ENCODE data around the gene SGF29.
A peak's percentile ranks its signal among the peaks of the same experiment; 100 is the strongest.
"Not testable (repeated sequence)": the region's sequence is repeated elsewhere in the genome, so short reads cannot be mapped to it uniquely, and the experiment has no call there.

Gene SGF29

GRCh38 chr16:28543072-28543471 lies 10.6 kb upstream of the SGF29 start:
- DNase-seq (ENCODE audit: low spot score in 2 of 2): no peak
- Mint-ChIP-seq H3K27me3 (peaks cover 10% of the 10 kb centered on the region), H3K9me3 (no peaks in the 10 kb centered on the region), H3K36me3 (no peaks in the 10 kb centered on the region), H3K4me3 (peak overlapping the region; percentile 37), H3K4me1 (peaks cover 2% of the 10 kb centered on the region), H3K27ac (no peak overlapping the region)
- ATAC-seq (ENCODE audit: low read depth): peak; percentile 95

DNA sequence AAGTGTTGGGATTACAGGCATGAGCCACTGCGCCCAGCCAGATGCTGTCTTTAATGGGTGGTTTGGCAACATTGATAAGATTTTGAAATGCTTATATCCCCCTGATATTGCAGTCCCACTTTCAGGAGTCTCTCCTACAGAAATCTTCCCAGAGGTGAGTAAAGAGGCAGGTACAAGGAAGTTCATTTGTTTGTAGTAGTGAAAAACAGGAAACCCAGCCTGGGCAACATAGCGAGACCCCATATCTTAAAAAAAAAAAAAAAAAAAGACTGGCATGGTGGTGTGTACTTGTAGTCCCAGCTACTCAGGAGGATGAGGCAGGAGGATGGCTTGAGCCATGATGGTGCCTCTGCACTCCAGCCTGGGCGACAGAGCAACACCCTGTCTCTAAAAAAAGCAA lies 8.7 kb upstream of the SGF29 start:
- no peak for DNase-seq (ENCODE audit: low spot score in 2 of 2)

GRCh38 chr16:28545964-28546363 lies 7.8 kb upstream of the SGF29 start:
- DNase-seq (ENCODE audit: low spot score in 2 of 2); H3K36me3 Mint-ChIP-seq; ATAC-seq (ENCODE audit: low read depth); H3K27ac Mint-ChIP-seq; H3K9me3 Mint-ChIP-seq; H3K4me1 Mint-ChIP-seq; H3K27me3 Mint-ChIP-seq; H3K4me3 Mint-ChIP-seq: not testable (repeated sequence)

More for the DNA sequence above, 8.7 kb upstream of the SGF29 start:
- ATAC-seq (ENCODE audit: low read depth): no peak
- H3K27me3 Mint-ChIP-seq: peaks cover 10% of the 10 kb centered on the region
- no peak overlapping the region for H3K4me3 Mint-ChIP-seq
- no peaks in the 10 kb centered on the region for H3K9me3 Mint-ChIP-seq
- H3K4me1 Mint-ChIP-seq: peaks cover 6% of the 10 kb centered on the region
- no peaks in the 10 kb centered on the region for H3K36me3 Mint-ChIP-seq
- no peak overlapping the region for H3K27ac Mint-ChIP-seq

DNA sequence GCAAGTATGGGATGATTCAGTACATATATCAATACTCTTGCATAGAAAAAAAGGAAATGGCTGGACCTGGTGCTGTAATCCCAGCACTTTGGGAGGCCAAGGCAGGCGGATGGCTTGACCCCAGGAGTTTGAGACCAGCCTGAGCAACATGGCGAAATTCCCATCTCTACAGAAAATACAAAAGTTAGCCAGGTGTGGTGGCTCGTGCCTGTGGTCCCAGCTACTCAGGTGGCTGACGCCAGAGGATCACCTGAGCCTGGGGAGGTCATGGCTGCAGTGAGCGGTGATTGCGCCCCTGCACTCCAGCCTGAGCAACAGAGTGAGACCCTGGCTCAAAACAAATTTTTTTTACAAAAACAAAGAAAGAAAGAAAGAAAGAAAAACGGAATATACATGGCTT lies 7.1 kb upstream of the SGF29 start:
- DNase-seq (ENCODE audit: low spot score in 2 of 2): no peak
- Mint-ChIP-seq H3K4me3 (no peak overlapping the region), H3K27ac (no peak overlapping the region), H3K36me3 (no peaks in the 10 kb centered on the region), H3K27me3 (peaks cover 8% of the 10 kb centered on the region), H3K9me3 (no peaks in the 10 kb centered on the region), H3K4me1 (peaks cover 6% of the 10 kb centered on the region)
- ATAC-seq (ENCODE audit: low read depth): no peak

DNA sequence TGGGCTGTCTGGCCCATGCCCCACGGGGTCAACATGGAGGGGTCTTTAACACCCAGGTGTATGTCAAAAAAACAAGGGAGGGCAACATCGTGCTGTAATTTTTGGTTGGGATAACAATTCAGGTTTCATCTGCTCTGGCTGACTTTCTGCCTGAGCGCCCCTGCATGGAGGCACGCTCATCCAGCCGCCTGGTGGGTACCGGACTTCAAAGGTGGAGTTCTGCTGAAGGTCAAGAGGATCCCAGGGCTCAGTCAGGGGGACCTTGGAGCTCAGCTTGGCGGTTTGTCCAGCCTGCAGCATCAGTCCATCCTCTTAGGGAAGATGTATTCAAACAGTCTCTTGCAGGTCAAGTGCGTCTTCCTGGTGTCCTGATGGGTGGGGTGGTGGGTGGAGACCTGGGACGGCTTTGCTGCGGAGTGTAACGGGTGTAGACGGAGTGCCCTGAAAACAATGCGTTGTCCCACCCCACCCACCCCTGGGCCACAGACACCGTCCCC lies 5.4 kb upstream of the SGF29 start:
- no peak overlapping the region for H3K4me3 Mint-ChIP-seq
- ATAC-seq (ENCODE audit: low read depth): no peak
- peaks cover 6% of the 10 kb centered on the region for H3K27me3 Mint-ChIP-seq
- H3K27ac Mint-ChIP-seq: no peak overlapping the region
- no peaks in the 10 kb centered on the region for H3K36me3 Mint-ChIP-seq
- DNase-seq (ENCODE audit: low spot score in 2 of 2): no peak
- peaks cover 3% of the 10 kb centered on the region for H3K4me1 Mint-ChIP-seq
- H3K9me3 Mint-ChIP-seq: no peaks in the 10 kb centered on the region

DNA sequence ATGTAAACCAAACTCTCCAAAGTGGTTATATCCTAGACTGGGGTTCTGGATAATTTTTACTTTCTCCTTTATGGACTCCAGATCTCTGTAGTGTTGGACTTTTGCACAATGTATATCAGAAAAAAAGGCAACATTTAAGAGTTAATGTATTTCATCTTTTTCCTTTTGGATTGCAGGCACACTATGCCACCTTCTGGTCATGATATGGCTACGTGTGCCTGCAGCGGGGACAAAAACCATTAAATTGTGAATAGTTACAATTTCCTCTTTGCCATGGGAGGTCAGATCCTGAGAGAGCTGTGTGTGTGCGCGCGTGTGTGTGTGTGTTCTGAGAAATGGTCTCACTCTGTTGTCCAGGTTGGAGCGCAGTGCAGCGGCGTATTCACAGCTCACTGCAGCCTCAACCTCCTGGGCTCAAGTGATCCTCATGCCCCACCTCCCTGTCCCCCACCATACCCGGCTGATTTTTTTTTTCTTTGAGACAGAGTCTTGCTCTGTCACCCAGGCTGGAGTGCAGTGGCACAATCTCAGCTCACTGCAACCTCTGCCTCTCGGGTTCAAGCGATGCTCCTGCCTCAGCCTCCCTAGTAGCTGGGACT lies 4.3 kb upstream of the SGF29 start:
- H3K36me3 Mint-ChIP-seq: no peaks in the 10 kb centered on the region
- ATAC-seq (ENCODE audit: low read depth) (no peak), DNase-seq (ENCODE audit: low spot score in 2 of 2) (no peak)
- H3K27me3 Mint-ChIP-seq: peaks cover 6% of the 10 kb centered on the region
- no peaks in the 10 kb centered on the region for H3K9me3 Mint-ChIP-seq
- H3K4me1 Mint-ChIP-seq: peaks cover 6% of the 10 kb centered on the region
- no peak overlapping the region for H3K27ac Mint-ChIP-seq
- no peak overlapping the region for H3K4me3 Mint-ChIP-seq

DNA sequence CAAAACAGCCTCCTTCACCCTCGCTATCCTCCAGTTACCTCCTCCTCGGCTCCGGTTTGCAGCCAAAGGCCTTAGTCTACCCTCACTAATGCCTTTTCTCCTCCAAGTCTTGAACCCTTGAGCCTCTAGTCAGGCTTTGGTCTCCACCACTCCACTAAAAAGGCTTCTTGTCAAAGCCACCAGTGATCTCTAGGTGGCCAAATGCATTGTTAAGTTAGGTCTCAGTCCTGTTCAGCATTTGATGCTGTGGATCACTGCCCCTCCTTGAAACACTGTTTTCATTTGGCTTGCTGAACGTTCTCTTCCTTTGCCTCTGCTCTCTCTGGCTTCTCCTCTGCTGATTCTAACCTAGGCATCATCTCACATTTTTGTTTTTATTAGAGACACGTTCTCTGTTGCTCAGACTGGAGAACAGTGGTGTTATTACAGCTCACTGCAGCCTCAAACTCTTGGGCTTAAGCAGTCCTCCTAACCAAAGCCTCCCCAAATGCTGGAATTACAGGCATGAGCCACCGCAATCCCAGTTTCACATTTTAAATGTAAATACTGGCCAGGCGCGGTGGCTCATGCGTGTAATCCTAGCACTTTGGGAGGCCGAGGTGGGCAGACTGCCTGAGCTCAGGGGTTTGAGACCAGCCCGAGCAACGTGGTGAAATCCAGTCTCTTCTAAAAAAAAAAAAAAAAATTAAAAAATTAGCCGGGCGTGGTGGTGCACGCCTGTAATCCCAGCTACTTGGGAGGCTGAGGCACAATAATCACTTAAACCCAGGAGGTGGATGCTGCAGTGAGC lies 1.1 kb downstream of the SGF29 start:
- ATAC-seq (ENCODE audit: low read depth) (no peak), DNase-seq (ENCODE audit: low spot score in 2 of 2) (no peak)
- Mint-ChIP-seq H3K4me1 (peaks cover 16% of the 10 kb centered on the region), H3K27ac (peak overlapping the region; percentile 80), H3K9me3 (no peaks in the 10 kb centered on the region), H3K27me3 (no peaks in the 10 kb centered on the region), H3K4me3 (peak overlapping the region; percentile 92), H3K36me3 (peaks cover 9% of the 10 kb centered on the region)

DNA sequence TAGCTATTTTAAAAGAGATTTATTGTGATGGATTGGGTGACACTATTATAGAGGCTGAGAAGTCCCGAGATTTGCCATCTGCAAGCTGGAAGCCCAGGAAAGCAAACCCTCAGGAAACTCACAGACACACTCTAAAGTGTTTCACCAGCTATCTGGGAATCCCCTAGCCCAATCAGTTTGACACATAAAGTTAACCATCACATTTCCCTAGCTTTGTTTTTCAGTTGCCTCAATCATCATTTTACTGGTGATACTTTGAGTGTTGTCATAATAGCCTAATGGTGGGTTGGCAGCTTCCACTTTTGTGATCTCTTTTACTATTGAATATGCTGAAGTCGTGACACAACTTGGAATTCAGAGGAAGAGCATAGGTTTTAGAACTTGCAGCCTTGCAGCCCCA lies 1.8 kb downstream of the SGF29 start:
- Mint-ChIP-seq H3K9me3 (no peaks in the 10 kb centered on the region), H3K4me1 (peaks cover 16% of the 10 kb centered on the region), H3K27me3 (no peaks in the 10 kb centered on the region), H3K4me3 (no peak overlapping the region), H3K27ac (no peak overlapping the region), H3K36me3 (peaks cover 9% of the 10 kb centered on the region)
- DNase-seq (ENCODE audit: low spot score in 2 of 2) (no peak), ATAC-seq (ENCODE audit: low read depth) (no peak)

DNA sequence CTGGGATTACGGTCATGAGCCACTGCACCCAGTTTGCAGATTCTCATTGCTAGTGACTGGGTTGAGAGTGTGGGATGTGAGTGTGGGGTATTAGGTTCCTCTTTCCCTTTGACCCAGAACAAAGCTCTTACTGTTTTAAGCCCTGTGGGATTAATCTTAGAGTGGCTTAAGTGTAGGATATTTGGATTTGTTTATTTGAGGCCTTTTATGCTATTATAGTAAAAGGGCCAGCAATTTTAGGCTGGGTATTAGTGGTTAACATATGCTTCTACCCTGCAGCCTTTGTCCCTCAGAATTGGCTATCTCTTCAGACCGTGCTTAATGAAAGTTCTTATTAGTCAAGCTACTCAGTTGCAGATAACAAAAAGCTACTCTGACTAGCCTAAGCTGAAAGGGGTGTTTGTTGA lies 3.2 kb downstream of the SGF29 start:
- no peaks in the 10 kb centered on the region for H3K9me3 Mint-ChIP-seq
- no peak overlapping the region for H3K27ac Mint-ChIP-seq
- H3K36me3 Mint-ChIP-seq: peaks cover 9% of the 10 kb centered on the region
- ATAC-seq (ENCODE audit: low read depth): no peak
- peaks cover 16% of the 10 kb centered on the region for H3K4me1 Mint-ChIP-seq
- DNase-seq (ENCODE audit: low spot score in 2 of 2): no peak
- no peak overlapping the region for H3K4me3 Mint-ChIP-seq
- H3K27me3 Mint-ChIP-seq: no peaks in the 10 kb centered on the region

- H3K4me3 Mint-ChIP-seq: no peak overlapping the region
- H3K27ac Mint-ChIP-seq: no peak overlapping the region
- DNase-seq (ENCODE audit: low spot score in 2 of 2) (no peak), ATAC-seq (ENCODE audit: low read depth) (no peak)
- H3K4me1 Mint-ChIP-seq: peaks cover 19% of the 10 kb centered on the region
- H3K27me3 Mint-ChIP-seq: no peaks in the 10 kb centered on the region
- H3K36me3 Mint-ChIP-seq: peaks cover 9% of the 10 kb centered on the region
- H3K9me3 Mint-ChIP-seq: no peaks in the 10 kb centered on the region
These were observed 4.7 kb downstream of the SGF29 start for GRCh38 chr16:28558456-28558855.

- H3K27ac Mint-ChIP-seq: no peak overlapping the region
- H3K4me3 Mint-ChIP-seq: no peak overlapping the region
- no peaks in the 10 kb centered on the region for H3K27me3 Mint-ChIP-seq
- no peak for ATAC-seq (ENCODE audit: low read depth)
- peaks cover 3% of the 10 kb centered on the region for H3K9me3 Mint-ChIP-seq
- H3K36me3 Mint-ChIP-seq: peaks cover 19% of the 10 kb centered on the region
- peaks cover 12% of the 10 kb centered on the region for H3K4me1 Mint-ChIP-seq
- DNase-seq (ENCODE audit: low spot score in 2 of 2): no peak
These were observed 8.0 kb downstream of the SGF29 start for GRCh38 chr16:28561557-28562187.

- ATAC-seq (ENCODE audit: low read depth) (no peak), DNase-seq (ENCODE audit: low spot score in 2 of 2) (no peak)
- Mint-ChIP-seq H3K9me3 (peaks cover 3% of the 10 kb centered on the region), H3K27me3 (no peaks in the 10 kb centered on the region), H3K4me1 (peaks cover 11% of the 10 kb centered on the region), H3K36me3 (peaks cover 19% of the 10 kb centered on the region), H3K4me3 (no peak overlapping the region), H3K27ac (no peak overlapping the region)
These were observed 8.5 kb downstream of the SGF29 start for GRCh38 chr16:28562199-28562598.

DNA sequence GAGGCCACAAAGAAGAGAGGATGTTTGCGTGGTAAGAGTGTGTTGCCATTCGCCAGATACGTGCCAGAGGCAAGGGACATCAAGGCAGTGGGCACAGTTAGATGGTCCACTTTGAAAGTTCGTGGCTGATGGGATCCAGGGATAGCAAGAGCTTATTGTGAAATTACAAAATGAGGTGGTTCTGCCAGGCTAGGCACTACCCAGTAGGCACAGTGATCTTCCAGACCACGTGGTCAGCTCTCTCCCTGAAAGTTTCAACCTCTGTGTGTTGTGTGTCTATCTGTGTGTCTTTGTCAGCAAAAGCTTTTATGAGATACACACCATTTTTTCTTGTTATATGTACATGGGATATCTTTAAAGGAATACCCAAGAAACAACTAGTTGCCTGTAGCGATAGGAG lies 9.5 kb downstream of the SGF29 start:
- Mint-ChIP-seq H3K27me3 (no peaks in the 10 kb centered on the region), H3K36me3 (peaks cover 21% of the 10 kb centered on the region), H3K4me3 (no peak overlapping the region), H3K27ac (no peak overlapping the region), H3K4me1 (peaks cover 11% of the 10 kb centered on the region), H3K9me3 (peaks cover 6% of the 10 kb centered on the region)
- no peak for ATAC-seq (ENCODE audit: low read depth)
- no peak for DNase-seq (ENCODE audit: low spot score in 2 of 2)

DNA sequence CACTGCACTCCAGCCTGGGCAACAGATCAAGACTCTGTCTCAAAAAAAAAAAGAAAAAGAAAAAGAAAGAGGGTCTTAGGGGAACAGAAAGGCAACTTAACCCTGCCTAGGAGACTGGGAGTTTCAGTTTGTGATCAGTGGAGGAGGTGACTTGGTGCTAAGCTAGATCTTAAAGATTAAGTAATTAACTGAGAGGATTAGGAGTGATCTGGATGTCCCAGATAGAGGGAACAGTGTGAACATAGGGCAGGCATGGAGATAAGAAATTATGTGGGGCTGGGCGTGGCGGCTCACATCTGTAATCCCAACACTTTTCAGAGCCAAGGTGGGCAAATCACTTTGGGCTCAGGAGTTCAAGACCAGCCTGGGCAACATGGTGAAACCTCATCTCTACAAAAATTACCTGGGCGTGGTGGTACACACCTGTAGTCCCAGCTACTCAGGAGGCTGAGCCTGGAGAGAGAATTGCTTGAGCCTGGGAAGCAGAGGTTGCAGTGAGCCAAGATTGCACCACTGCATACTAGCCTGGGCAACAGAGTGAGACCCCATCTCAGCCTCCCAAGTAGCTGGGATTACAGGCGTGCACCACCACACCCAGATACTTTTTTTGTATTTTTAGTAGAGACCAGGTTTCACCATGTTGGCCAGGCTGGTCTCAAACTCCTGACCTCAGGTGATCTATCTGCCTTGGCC lies 12.7 kb downstream of the SGF29 start:
- not testable (repeated sequence) for H3K9me3 Mint-ChIP-seq; DNase-seq (ENCODE audit: low spot score in 2 of 2); H3K27me3 Mint-ChIP-seq; H3K4me3 Mint-ChIP-seq; ATAC-seq (ENCODE audit: low read depth); H3K27ac Mint-ChIP-seq
- peaks cover 18% of the 10 kb centered on the region for H3K36me3 Mint-ChIP-seq
- peaks cover 11% of the 10 kb centered on the region for H3K4me1 Mint-ChIP-seq

All from memory B cell (primary cell).